Measurements from ENCODE around the gene FOXC2.

The FOXC2 gene

DNA sequence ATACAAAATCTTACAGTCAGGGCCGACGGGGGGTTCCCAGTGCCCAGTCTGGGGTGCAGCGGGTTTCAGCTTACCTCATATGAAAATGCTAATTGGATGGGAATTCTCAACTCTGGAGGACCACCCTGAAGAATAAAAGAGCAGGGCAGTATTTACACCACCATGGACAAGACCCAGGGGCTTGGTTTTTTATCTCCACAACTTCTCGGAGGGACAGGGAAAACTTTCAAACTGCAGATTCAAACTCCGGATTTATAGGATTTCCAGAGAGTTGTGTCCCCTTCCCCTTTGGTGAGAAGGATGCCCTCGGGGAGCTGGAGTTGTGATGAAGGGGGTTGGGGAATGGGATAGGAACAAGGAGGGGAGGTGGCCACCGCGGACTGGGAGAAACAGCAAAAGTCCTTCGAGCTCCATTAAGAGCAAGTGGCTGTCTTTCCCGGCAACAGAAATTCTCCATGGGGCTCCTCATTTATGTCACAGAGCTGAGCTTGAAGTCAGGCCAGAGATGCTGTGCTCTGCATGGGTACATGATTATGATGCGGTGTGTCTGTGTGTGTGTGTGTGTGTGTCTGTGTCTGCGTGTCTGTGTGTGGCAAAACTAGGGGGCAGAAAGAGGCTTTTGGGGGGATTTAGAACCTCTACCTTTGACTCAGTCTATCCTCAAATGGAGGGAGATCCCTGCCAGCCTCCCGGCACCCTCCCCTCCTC, 27.4 kb downstream of the FOXC2 start:
- no peak for DNase-seq

DNA sequence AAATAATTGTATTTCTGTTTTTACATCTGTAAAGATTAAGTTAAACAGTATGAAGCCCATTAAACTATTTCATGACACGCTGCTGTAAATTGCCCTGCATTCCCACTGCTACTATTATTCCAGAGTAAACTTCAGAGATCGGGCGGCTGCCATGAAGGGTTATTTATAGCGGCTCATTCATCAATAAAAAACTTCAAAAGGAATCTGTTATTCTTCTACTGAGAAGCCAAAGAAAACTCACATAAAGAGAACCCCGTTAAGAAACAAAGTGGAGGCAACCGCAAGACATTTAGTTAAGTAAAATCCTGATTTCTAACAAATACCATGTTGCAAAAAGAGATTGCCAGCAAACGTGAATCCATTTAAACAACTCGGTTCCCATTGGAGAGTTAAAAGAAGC, 28.1 kb downstream of the FOXC2 start:
- no peak for DNase-seq

DNA sequence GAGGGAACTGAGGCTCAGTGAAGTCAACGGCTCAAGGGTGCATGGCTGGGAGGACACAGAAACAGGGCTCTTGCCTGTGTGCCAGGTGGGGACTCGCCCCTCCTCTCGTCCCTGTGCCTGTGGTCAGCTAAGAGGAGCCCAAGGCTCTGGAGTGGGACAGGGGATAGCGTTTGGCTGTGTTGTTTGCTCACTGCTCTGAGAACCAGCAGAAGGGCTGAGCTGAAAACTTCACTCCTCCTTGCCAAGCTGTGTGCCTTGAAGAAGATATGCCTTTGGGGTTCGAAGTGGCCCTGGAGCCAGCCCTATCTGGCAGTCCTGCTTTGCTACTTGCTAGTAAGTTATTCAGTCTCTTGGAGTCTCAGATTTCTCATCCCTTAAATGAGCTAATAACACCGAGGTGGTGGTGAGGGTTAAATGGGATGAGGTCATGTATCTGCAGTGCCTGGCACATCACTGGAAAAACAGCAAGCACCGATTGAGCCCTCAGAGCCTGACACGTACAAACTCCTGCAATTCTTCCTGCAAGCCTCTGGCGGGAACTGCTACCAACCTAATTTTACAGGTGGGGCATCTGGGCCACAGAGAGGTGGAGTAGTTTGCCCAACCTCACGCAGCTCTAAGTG, 29.5 kb downstream of the FOXC2 start:
- DNase-seq = no peak

DNA sequence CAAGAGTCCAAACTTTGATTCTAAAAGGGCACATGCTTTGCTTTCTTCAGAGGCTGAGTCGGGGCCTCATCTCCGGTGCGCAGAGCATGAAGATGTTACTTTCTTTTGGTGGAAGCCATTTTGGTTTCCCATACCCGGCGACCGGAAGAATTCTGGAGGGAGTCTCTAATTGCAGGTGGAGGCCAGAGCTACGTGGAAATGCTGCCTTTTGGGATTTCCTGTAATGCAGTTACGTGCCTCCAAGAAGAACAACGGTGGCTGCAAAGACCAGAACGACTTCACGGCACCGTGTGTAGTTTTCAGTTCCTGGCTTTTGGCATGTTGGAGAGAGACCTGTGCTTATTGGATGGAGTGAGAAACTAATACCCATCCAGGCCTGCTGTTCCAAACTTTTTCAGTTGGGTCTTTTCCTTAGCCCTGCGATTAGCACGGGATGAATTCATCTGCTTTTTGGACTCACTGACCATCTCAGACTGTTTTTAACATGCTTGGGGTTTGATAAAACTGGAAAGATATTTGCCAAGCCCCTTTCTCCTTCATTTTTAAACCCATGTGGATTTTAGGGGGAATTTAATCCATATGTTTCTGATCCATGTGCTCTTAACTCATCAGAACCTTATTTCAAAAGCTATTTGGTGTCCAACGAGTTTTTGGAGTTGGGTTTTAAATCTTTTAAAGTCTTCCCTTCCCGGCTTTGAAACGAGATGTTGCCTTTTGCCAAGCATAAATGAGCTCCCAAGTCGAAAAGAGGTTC, 30.7 kb downstream of the FOXC2 start:
- no peak for DNase-seq

DNA sequence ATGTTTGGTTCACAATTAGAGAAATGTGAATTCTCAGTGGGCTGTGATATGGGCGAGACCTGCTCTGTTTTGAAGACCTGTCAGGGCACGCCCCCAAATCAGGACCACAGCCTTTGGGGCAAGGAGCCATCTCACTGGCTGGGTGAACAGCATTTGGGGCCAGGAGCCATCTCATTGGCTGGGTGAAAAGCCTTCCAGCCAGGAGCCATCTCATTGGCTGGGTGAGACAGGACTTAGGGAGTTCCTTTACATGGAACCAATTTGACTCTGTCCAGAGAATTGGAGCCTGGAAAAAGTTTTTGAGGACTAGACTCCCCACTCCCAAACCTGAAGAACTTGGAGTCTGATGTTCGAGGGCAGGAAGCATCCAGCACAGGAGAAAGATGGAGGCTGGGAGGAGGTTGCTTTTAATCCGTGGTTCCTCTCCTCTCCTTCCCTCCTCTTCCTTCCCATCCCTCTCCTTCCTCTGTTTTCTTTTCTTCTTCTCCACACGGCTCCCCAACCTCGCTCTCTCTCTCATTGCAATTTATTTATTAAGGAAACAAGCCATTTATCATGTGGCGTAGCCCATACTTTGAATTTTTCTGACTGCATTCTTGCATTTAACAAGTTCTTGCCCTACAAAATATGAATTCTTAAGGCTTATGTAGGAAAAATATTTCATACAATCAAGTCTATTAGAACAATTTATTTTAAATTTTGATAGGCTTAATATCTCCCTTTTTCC, 31.4 kb downstream of the FOXC2 start:
- DNase-seq = no peak

DNA sequence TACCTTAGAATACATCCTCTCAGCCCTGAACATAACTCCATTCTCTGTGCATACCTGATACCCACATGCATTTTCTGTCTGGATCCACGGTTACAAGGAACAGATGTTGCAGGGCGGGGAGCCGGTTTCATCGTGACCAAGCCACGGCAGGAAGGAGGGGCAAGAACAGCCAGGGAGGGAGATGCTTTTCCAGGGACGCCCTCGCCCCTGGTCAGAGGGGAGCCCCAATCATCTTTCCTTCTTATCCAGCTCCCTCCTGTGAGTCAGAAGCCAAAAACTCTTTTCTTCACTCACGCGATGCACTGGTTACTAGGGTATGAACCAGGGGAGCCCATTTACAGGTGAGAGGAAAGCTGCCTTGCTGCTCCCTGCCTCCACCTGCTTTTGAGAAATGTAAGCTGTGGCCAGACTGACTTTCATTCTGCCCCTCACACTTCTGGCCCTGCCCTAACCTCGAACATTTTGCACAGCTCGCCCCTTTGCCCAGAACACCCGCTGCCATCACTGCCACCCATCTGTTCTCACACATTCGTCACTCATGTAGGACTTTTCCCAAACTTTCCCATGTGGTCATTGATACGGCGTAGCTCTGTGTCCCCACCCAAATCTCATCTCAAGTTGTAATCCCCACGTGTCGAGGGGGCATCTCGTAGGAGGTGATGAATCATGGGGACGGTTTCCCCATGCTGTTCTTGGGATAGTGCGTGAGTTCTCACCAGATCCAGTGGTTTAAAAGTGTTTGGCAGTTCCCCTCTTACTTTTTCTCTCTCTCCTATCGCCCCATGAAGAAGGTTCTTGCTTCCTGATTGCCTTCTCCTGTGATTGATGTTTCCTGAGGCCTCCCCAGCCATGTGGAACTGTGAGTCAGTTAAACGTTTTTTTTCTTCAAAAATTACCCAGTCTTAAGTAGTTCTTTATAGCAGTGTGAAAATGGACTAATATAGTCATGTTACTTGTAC, 32.3 kb downstream of the FOXC2 start:
- no peak for DNase-seq

DNA sequence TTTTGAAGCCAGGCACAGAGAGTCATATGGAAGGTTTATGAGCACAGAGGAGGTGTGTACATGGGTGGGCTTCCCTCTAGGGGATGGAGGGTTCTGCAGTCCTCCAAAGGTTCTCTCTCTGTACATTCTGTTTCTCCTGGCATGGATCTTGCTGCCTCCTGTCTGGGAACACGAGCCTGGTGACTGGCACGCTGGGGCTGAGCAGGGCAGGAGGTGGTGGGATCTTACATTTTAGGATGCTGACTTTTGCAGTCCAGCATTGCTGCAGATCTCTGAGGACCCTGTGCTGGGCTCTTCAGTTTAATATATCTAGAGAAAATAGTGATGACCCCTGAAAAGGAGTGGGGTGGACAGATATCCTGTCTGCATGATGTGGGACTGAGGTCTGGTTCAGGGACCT, 34.7 kb downstream of the FOXC2 start:
- DNase-seq = no peak

DNA sequence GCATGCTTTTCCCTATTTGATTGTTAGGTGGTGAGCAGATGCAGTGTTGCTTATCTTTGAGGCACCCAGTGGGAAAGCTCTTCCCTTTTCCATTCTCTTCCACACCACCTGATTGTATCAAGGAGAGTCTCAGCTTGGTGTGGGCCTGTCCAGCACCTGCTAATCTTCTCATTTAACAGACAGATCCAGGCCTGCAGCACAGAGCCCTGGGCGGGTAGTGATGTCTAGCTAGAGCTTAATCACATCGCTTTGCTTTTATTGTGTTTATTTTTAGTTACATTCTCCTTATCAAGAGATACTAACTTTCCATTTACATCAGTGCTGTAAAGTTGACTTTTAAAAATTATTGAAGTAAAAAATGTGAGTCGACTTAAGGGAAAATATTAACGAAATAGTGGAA, 35.9 kb downstream of the FOXC2 start:
- no peak for DNase-seq

DNA sequence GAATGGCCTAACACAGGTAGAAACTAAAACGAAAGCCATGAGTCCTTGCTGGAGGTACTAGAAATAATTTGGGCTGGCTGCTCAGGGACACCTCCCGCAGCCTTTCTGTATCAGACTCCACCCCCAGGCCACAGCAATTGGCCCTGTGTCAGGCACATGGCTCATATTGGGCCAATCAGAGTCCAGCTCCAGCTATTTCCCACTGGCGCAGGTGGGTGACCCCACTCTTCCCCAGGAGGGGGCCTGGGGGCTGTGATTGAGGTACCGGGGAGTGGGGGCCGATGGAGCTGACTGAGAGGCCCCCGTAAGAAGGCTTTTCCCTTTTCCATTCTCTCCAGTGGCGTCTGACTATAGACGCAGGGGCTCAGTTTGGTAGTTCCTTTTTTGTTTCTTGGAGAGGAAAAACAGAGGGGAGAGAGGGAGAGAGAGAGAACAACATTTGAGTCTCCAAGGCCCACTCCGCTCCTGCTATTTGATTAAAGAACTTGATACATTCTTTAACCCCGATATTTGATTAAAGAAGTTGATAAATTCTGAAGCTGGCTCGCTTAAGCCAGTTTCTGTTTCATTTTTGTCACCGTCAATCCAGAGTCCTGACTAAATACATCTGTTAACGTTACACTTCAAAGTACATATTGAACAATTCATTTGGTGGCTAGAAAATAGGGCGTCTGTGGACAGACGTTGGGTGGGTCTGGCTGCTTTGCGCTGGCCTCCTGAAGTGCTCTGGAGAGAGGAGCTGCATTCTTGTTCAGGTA, 38.0 kb downstream of the FOXC2 start:
- DNase-seq = no peak

DNA sequence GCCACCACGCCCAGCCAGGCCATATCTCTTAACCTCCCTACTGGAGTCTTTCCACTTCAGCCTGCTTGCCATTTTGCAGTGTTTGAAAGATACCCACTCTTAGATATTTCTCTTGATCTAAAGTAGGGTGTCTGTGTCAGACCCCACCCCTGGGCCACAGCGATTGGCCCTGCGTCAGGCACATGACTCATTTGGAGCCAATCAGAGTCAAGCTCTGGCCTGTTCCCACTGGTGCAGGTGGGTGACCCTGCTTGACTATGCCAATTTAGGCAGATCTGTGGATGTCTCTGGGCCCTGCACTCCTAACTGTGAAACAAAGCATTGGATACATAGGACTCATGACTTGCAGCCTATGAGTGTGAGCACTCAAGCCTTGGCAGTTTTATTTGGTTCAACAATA, 39.3 kb downstream of the FOXC2 start:
- no peak for DNase-seq

DNA sequence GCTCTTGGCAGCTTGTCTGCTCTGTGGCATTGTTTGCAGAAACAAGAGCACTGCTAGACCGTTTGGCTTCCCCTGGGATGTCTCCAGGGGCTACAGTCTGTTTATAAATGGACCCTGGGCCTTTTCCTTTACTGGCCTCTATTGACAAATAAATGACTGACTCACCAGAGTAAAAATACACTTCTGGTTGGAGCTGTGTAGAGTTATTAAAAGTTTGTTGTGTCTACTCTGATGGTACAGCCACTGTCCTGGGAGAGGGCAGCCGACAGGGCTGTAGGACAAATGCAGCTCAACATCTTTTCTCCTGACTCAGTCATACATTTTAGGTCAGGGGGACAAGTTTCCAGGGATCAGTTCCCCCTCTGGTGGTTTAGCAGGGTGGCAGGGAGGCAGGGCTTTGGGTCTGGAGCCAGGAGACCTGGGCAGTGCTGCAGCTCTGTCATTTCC, 41.7 kb downstream of the FOXC2 start:
- DNase-seq = no peak

DNA sequence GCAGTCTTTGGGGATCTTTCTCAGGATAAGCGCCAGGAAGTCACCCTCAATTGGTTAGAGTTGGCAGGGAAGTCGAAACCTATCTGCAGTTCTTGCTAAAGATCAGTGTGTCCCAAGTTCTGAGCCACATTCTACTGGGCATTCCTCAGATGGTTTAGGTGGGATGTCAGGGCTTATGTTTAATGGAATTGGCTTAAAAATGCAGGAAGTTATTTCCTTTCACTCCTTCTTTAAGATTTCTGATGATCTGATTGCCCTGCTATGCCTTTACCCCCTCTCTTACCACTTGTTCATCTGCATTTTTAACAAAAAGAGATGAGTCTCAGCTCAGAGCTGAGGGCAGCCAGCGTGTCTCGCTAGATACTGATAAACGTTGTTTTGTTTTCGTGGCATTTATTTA, 42.5 kb downstream of the FOXC2 start:
- no peak for DNase-seq

DNA sequence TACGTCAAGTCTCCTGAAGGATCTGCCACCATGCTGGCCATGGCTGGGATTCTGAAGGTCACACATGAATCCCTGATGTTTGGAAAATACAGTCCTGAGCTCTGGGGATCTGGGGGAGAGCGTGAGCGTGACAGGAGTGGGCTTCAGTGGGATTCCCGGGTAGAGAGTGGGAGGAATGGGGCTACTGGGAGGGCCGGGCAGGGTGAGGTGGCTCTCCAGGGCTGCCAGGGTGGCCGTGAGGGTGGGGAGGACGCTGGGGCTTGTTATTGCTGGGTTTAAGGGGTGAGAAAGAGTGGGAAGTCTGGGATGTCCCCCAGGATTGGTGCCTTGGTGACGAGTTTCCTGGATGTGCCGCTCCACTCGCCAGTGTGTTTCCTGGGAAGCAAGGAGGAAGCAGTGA, 43.0 kb downstream of the FOXC2 start:
- no peak for DNase-seq

DNA sequence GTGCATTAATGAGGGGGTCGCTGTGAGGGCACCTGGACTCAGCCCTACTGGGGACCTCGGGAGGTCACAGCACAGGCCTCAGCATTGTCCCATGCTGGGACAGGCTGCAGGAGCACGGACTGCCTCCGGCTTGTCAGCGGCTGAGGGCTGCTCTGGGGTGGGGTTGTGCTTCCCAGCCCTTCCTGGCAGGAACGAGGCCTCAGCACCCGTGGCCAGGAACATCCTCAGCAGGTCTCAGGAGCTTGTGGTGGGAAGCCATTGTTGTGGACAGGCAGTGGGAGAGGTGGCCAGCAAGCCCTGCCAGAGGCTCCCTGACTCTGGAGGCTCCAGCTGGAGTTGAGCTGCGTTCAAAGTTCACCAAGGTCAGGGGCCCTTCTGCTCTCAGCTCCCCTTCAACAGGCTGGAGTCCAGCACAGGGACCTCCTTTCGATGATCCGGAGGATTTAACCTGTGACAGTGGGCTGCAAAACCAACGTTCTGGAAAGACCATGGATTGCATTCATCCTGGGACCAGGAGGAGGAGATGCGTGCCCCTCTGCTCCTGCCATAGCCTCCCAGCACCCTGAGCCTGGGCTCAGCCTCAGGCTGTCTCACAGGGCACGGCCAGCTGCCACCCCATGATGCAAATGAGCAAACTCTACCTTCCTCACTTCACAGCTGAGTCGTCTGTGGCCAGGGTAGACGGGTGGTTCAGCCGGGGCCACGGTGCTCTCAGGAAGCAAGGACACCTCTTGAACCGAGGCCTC, 44.3 kb downstream of the FOXC2 start:
- no peak for DNase-seq

DNA sequence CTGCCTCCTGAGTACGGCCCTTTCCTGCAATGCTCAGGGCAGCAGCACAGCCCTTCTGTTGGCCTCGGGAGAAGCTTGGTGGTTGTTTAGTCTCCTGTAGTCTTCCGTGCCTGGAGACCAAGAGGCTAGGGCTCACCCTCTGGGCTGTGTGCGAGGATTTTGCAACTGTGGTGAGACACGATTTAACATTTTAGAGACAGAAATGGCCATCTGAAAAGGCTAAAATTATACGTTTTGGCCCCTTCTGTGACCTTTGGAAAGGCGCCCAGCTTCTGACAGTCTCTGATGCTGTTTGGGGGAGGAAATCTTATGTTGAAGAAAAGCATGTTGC, 44.9 kb downstream of the FOXC2 start:
- DNase-seq = no peak

DNA sequence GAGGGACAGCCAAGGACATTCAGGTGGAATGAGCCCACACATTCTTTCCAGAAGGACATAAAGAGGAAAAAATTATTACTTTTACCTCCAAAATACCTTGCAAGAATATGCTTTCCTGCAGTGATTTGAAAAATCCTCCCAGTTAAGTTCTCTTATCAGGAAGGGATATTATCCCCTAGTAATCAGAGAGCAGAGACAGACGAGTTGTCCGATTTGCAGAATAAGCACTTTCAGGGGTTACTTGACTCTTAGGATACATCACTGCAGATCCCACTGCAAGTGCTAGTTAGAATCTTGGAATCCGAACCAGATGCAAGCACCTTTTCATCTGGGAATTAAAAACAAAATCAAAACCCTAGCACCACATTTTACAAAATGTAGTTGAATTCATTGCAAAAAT, 45.3 kb downstream of the FOXC2 start:
- DNase-seq = no peak

DNA sequence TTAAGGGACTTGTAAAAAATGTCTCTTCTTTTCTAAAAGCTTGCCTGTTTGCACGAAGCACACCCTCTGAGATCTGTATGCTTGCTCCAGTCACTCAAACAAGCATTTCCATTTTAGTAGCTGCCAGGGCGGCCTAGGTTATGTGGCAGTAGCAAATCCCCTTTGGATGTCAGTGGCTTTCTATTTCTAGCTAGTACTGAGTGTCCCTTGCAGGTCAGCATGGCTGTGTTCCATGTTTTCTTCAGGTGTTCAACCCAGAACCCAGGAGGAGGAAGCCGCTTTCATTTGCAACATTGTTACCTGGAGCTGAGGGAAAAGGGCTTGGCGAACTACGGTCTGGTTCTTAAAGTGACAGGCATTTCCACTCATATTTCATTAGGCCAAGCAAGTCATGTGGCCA, 48.1 kb downstream of the FOXC2 start:
- DNase-seq = no peak

DNA sequence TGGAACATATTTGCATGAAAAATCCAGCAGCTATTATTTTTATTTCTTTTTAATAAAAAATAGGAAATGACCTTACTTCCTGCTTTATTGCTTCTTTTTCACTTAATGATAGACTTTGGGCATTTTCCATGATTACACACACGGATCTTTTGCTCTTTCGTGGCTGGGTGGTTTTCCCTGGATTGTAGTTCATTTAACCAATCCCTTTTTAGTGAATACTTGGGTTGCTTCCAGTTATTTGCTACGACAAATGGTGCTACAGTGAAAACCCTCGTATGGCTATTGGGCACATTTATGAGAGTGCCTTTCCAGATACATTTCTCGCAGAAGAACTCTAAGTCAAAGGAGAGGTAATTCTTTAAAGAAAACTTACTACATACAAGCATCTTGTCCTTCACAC, 50.3 kb downstream of the FOXC2 start:
- no peak for DNase-seq

DNA sequence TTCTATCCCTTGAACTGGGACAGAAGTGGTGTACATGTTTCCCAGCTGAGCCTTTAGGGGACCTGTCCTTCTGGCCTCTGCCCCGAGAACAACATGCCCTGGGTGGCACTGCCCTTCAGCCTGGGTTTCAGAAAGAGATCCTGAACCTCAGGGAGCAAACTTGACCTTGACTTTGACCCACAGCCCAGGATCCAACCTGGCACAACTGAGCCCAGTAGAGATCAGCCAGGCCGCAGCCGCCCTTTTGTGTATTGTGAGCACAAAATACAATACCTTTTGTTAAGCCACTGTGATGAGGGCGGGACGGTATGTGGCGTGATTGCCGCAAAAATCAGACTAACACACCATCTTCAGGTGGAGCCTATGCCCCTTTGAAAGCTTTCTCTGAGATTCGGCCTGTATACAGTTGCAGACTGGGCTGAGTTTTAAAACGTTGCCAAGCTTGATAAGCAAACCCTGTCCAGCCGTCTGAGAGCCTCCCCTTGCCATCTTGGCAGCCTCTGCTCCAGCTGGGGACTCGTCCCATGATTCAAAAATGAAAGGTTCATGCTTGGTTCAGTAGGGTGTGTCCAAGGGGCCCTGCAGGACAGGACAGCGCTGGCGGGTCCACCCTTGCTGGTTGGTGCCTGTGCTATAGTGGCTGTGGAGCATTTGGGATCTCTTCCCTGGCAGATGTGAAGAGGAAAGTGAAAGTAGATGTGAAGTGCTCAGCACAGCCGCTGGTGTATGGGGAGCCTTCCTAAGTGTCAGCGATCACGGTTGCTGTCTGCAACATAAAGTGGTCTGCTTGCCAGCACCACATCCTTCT, 52.0 kb downstream of the FOXC2 start:
- no peak for DNase-seq

Data from KG1 (cell line).